NCI-H128 (cell line): Measurements from ENCODE around the gene PRELID2.
"Not testable (repeated sequence)": the region's sequence is repeated elsewhere in the genome, so short reads cannot be mapped to it uniquely, and the experiment has no call there.

Experiments
- DNase-seq: peaks from one replicate; lab custom pipeline; 2025; ENCODE audit not compliant: unreplicated experiment; lab: John Stamatoyannopoulos, UW

Gene PRELID2

GRCh38 chr5:145834917-145835847 is at the start of gene PRELID2:
PRELID2 (minus strand) TSS chr5:145835342; CDS start chr5:145835251, 91 bp downstream.
- peak; percentile 48 for DNase-seq

GRCh38 chr5:145874765-145875164 is 39.6 kb upstream of the PRELID2 start:
- DNase-seq: no peak

GRCh38 chr5:145872914-145873313 is 37.8 kb upstream of the PRELID2 start, which contains the start of gene GRXCR2:
GRXCR2 (minus strand) TSS chr5:145873014; CDS start chr5:145872968, 46 bp downstream.
- no peak for DNase-seq

GRCh38 chr5:145872486-145872885 is 37.3 kb upstream of the PRELID2 start:
- DNase-seq: no peak

- DNase-seq: no peak
Observed at GRCh38 chr5:145869753-145870152, 34.6 kb upstream of the PRELID2 start.

- no peak for DNase-seq
Observed at GRCh38 chr5:145867806-145868205, 32.7 kb upstream of the PRELID2 start.

- not testable (repeated sequence) for DNase-seq
Observed at GRCh38 chr5:145864432-145864831, 29.3 kb upstream of the PRELID2 start.

- DNase-seq: no peak
Observed at GRCh38 chr5:145863003-145863402, 27.9 kb upstream of the PRELID2 start.

GRCh38 chr5:145859897-145860296 is 24.8 kb upstream of the PRELID2 start:
- DNase-seq: no peak

- DNase-seq: no peak
Observed at GRCh38 chr5:145859453-145859852, 24.3 kb upstream of the PRELID2 start.

GRCh38 chr5:145858959-145859358 is 23.8 kb upstream of the PRELID2 start:
- no peak for DNase-seq

GRCh38 chr5:145856285-145856818 is 21.2 kb upstream of the PRELID2 start:
- no peak for DNase-seq

- no peak for DNase-seq
Observed at GRCh38 chr5:145855763-145856267, 20.7 kb upstream of the PRELID2 start.

GRCh38 chr5:145854651-145855258 is 19.6 kb upstream of the PRELID2 start:
- no peak for DNase-seq

GRCh38 chr5:145853781-145854376 is 18.7 kb upstream of the PRELID2 start:
- no peak for DNase-seq

GRCh38 chr5:145852990-145853389 is 17.8 kb upstream of the PRELID2 start:
- no peak for DNase-seq

- no peak for DNase-seq
Observed at GRCh38 chr5:145848854-145849253, 13.7 kb upstream of the PRELID2 start.

- no peak for DNase-seq
Observed at GRCh38 chr5:145847499-145848497, 12.7 kb upstream of the PRELID2 start.

- no peak for DNase-seq
Observed at GRCh38 chr5:145846081-145846480, 10.9 kb upstream of the PRELID2 start.

- DNase-seq: no peak
Observed at GRCh38 chr5:145841299-145841698, 6.2 kb upstream of the PRELID2 start.
